ENCODE measurements around the gene FAM9C. TPM values are rescaled to one million over a fixed set of nuclear protein-coding genes. Genes with fewer than 3 reads are reported as not detected.

The FAM9C gene
- total RNA-seq, 2 experiments from 2014 or later = not detected

- H3K9me3 ChIP-seq (ENCODE audit: control insufficient read depth in 1 of 2, insufficient read depth in 1 of 2, low read length in 2 of 2) = no peaks in the 10 kb centered on the region
- Mint-ChIP-seq H3K9me3 (no peaks in the 10 kb centered on the region), H3K27ac (peak overlapping the region; percentile 98), H3K27me3 (no peaks in the 10 kb centered on the region), H3K4me1 (ENCODE audit: low read depth) (peaks cover 84% of the 10 kb centered on the region), H3K4me3 (peak overlapping the region; percentile 70), H3K36me3 (ENCODE audit: low read depth) (no peaks in the 10 kb centered on the region)
- intact Hi-C loops (cut with DNase I, micrococcal nuclease) = no loop called here
- ATAC-seq (ENCODE audit: poor library complexity) (peak; percentile 42), DNase-seq (peak in 7 of 14 experiments; percentile 9 to 56 (median 40))
- H3K4me1 ChIP-seq (ENCODE audit: insufficient read depth, low read length) = peaks cover 55% of the 10 kb centered on the region
- CTCF ChIA-PET = interaction anchor here (1.9 to 2.0 kb wide), 2 partner anchors 63 to 82 kb away, joined by 8 to 13 read pairs; no protein-coding TSS in a partner anchor
- H3K4me3 ChIP-seq (ENCODE audit: low read length) = no peak overlapping the region
- peak overlapping the region; percentile 19 to 52 for H3K27ac ChIP-seq (ENCODE audit: low read depth in 1 of 2, low read length in 2 of 2)
- H3K36me3 ChIP-seq (ENCODE audit: insufficient read depth, low read length) = no peaks in the 10 kb centered on the region
- no peaks in the 10 kb centered on the region for H3K27me3 ChIP-seq (ENCODE audit: control insufficient read depth in 1 of 2, insufficient read depth in 2 of 2, low read length in 2 of 2)
- POLR2A ChIA-PET = interaction anchor here (0.5 to 11.6 kb wide), 11 partner anchors 14 to 79 kb away, joined by 3 to 184 read pairs (median 18); partner anchors contain the start of genes FAM9C and TMSB4X
- no peak for TF ChIP-seq CTCF (IDR thresholded peaks at IDR 0.05)
These were observed 15.4 kb downstream of the FAM9C start for GRCh38 chrX:13028871-13029636.

- DNase-seq = peak in 3 of 14 experiments; percentile 26 to 50 (median 34)
These were observed 17.4 kb downstream of the FAM9C start for GRCh38 chrX:13026877-13027652.

More at GRCh38 chrX:13026877-13027652, 17.4 kb downstream of the FAM9C start:
- no peak for TF ChIP-seq CTCF (IDR thresholded peaks at IDR 0.05)
- no peak for ATAC-seq (ENCODE audit: poor library complexity)
- no peaks in the 10 kb centered on the region for H3K36me3 ChIP-seq (ENCODE audit: insufficient read depth, low read length)
- Mint-ChIP-seq H3K27ac (peak overlapping the region; percentile 98), H3K27me3 (no peaks in the 10 kb centered on the region), H3K36me3 (ENCODE audit: low read depth) (no peaks in the 10 kb centered on the region), H3K9me3 (no peaks in the 10 kb centered on the region), H3K4me1 (ENCODE audit: low read depth) (peaks cover 89% of the 10 kb centered on the region), H3K4me3 (peak overlapping the region; percentile 38)
- intact Hi-C loops (cut with DNase I, micrococcal nuclease) = no loop called here
- CTCF ChIA-PET = interaction anchor here (2.3 to 2.6 kb wide), 2 partner anchors 65 to 80 kb away, joined by 8 to 11 read pairs; no protein-coding TSS in a partner anchor
- POLR2A ChIA-PET = interaction anchor here (0.6 to 11.6 kb wide), 7 partner anchors 9 to 65 kb away, joined by 3 to 184 read pairs (median 33); partner anchors contain the start of gene TMSB4X
- H3K4me3 ChIP-seq (ENCODE audit: low read length) = no peak overlapping the region
- peak overlapping the region in 1 of 2 donors; percentile 64 for H3K27ac ChIP-seq (ENCODE audit: low read depth in 1 of 2, low read length in 2 of 2)
- H3K9me3 ChIP-seq (ENCODE audit: control insufficient read depth in 1 of 2, insufficient read depth in 1 of 2, low read length in 2 of 2) = no peaks in the 10 kb centered on the region
- H3K4me1 ChIP-seq (ENCODE audit: insufficient read depth, low read length) = peaks cover 72% of the 10 kb centered on the region
- H3K27me3 ChIP-seq (ENCODE audit: control insufficient read depth in 1 of 2, insufficient read depth in 2 of 2, low read length in 2 of 2) = no peaks in the 10 kb centered on the region
